Stimulated activated CD8-positive, alpha-beta memory T cell treated with anti-CD3 and anti-CD28 coated beads, Interleukin-7, amount 100 ng/mL, for 24 hours (primary cell): ENCODE results near the gene SEPTIN7.

ENCODE experiments used
- DNase-seq: peaks from one replicate; pipeline ENCODE4 v3.0.0-alpha.2; 2020; ENCODE audit warnings: low read depth

The SEPTIN7 gene

DNA sequence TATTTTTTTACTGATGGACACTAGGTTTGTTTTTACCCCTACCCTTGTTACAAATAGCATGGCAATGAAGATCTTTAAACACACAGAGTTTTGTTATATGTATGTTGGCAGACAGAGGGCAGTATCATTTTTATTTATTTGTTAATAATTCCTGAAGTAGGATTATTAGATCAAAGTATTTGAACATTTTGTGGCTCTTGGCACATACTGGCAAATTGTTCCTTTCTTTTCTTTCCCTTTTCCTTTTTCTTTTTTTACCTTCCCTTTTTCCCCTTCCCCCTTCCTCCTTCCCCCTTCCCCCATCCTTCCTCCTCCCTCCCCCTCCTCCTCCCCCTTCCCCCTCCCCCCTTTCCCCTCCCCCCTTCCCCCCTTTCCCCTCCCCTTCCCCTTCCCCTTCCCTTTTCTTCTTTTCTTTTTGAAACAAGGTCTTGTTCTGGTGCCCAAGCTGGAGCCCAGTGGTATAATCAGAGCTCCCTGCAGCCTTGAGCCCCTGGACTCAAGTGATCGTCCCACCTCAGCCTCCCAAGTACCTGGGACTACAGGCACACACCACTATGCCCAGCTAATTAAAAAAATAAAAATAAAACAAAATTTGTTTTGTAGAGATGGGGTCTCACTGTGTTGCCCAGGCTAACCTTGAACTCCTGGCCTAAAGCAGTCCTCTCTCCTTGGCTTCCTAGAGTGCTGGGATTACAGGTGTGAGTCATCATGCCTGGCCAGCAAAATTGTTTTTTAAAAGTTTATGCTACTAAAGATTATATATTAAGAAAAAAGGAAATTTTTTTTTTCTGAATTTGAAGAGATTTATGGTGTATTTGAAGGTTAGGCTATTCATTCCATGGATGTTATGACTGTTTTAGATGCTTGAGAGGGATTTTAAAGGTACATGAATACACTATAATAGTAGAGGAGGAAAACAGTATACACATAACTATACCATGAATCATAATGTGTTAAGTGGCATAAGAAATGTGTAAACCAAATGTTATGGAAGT, 39.3 kb downstream of the SEPTIN7 start:
- DNase-seq: no peak

DNA sequence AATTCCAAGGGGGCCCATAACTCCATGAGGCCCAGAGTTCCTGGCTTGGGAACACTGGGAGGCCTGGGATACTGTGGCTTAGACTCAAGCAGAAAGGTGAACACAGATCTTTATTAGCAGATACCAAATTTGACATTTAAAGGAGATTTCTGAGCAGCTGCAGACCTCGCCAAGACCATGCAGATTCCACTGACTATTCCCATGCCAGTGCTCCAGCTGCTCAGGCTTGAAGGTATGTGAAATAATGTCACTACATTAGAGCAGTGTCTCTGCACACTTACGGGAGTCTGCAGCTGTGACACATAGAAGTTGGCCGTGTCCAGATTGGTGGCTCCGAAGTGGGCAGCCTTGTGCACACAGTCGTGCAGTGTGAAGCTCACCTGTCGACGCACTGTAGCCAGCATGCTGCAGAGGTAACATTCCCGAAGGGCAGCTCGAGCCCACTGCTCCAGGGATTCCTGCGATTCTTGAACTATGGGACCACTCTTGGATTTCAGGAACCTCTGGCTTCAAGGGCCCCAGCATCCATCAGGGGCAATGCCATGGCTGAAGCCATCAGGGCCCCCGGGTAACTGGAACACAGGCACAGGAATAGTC, 46.1 kb downstream of the SEPTIN7 start:
- DNase-seq: no peak

DNA sequence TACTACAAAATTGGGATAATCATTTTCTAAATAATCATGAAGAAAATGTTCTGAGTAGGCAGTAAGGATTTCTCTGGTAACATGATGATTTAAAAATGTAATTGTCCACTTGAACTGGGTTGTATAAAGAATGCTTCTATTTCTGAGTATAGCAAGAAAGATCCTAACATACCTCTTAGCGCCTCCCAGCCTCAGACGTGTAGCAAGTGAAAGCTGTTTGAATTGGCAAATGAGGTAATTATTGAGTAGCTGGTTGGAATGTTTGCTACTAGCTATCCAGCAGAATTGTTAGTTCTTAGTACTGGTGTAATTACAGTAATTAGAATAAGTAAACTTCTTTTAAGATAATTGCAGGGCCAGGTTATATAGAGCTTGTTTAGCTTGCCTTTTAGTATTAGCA, 47.9 kb downstream of the SEPTIN7 start:
- no peak for DNase-seq

DNA sequence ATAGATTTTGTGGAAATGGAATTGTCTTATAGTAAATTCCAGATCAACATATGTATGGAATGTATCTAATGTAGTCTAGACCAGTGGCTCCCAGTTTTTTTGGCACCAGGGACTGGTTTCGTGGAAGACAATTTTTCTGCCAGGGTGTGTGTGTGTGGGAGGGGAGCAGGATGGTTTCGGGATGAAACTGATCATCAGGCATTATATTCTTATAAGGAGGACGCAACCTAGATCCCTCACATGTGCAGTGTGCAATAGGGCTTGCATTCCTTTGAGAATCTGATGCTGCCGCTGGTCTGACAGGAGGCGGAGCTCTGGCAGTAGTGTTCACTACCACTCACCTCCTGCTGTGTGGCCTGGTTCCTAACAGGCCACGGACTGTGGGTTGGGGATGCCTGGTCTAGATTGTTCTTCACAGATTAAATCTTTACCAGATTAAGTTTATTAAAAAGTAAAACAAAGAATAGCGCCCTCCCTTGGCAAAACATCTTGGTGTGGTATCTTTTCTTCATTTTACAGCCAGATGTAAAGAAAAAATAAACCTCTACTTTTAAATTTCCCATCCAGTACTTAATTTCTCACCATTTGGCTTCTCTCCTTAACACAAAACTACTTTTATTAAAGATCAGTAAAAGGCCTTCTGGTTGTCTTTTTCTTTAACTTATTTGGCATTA, 48.4 kb downstream of the SEPTIN7 start:
- DNase-seq: no peak

DNA sequence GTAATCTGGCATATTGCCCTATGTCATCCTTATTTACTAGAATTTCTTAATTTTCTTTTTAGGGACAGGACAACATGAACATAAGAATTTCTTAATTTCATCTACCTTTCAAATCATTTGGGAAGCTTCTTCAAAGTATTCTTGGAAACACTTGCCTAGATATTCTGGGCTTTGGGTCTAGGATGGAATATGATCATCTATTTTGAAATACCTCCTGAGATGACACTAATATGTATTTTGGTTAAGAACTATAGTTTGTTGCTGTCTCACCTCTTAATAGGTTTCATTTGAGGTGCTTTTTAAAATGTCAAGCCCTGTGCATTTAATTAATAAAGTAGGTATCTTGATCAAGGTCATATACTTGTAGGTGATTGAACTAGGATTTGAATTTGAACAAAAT, 49.1 kb downstream of the SEPTIN7 start:
- DNase-seq: no peak
